GM21619 (cell line): Measurements from ENCODE around the gene ANKRD2.
A peak's percentile ranks its signal among the peaks of the same experiment; 100 is the strongest.
"Not testable (repeated sequence)": the region's sequence is repeated elsewhere in the genome, so short reads cannot be mapped to it uniquely, and the experiment has no call there.

Experiments used
- ATAC-seq: cut with Tn5 transposase; IDR thresholded peaks from one replicate; pipeline ENCODE4 v1.9.1; 2021; ENCODE audit not compliant: unreplicated experiment

The ANKRD2 gene

DNA sequence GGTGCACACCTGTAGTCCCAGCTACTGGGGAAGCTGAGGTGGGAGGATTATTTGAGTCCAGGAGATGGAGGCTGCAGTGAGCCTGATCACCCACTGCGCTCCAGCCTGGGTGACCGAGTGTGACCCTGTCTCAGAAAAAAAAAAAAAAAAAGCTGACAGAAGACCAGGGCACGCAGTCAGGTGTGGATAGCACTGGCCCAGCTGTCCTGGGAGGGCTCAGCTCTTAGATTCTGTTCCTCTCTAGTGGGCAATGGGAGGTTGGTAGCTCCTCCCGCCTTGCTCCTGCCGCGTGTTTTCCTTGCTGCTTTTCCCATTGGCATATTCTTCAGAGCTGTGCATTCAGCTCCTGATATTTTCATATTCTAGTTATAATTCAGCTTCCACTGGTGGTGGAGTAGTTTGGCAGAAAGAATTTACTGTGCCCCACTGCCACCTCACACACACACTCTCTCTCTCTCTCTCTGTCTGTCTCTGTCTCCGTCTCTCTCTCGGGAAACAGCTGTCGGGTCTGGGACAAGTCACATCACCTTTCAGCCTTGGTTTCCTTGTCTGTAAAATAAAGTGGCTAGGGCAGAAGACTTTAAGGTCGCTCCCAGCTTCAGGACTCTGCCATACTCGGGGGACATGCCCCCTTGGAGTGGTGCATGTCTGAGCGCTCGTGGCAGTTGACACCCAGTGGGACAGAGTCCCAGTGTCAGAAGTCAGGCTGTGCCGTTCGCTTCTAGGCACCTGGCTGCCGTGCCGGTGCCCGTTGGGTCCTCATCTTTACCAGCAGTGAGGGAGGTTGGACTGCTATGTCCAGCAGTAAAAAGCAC, 25.9 kb upstream of the ANKRD2 start:
- ATAC-seq, result no peak

DNA sequence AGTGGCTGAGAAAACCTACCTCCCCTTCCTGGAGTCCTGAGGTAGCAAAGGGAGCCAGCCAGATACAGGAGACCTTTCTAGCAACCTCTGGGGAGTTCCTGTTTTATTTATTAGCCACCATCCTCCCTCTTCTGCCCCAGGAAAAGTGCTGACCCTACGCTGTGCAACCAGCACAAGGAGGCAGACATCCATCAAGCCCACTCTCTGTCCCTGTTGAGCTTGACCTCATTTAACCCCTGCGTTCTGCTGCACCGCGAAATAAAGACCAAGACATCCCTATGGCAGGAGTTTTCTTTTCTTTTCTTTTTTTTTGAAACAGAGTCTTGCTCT, 25.3 kb upstream of the ANKRD2 start:
- ATAC-seq, result no peak

DNA sequence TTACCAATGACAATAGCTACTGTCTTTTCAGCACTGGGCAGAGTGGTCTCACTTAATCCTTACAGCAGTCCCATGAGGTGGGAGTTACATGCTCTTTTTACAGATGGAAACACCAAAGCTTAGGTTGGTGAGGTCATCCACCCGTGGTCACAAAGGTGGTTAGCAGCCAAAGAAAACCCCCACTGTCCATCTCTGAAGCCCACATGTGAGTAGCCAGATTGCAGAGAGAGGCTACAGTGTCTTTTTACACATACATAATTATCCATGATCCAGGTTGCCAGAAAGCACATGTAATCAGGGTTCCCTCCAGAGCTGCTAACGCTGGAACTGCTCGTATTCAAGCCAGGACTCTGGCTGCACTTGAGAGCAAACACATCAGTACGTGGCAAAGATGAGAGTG, 24.6 kb upstream of the ANKRD2 start:
- ATAC-seq, result no peak

DNA sequence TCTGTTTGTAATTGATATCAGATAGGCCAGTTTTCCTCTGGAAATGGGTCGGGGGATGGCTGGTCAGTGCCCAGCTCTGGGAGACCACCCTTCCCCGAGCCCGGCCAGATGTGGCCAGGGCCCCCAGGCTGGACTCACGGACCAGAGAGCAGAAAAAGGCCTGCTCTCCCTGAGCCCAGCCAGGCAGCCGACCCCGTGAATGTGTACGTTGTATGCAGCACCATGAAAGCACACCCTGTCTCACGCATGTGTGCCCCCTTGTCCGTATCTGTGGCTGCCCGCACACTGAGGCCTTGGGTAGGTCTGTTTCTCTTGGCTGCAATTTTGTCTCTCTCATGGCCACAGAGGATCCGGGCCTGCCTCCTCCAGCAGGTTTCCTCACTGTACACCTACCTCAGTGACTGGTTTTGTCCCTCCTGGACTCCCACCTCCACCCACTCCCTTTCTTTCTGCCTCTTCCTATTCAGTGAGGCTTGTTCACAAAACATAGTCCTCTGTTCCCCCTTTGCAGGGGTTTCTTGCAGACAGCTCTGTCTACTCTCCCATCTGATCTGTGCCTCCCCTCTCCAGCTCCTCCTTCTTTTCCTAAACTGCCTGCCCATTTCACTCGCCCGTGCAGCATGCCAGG, 23.6 kb upstream of the ANKRD2 start:
- ATAC-seq, result no peak

DNA sequence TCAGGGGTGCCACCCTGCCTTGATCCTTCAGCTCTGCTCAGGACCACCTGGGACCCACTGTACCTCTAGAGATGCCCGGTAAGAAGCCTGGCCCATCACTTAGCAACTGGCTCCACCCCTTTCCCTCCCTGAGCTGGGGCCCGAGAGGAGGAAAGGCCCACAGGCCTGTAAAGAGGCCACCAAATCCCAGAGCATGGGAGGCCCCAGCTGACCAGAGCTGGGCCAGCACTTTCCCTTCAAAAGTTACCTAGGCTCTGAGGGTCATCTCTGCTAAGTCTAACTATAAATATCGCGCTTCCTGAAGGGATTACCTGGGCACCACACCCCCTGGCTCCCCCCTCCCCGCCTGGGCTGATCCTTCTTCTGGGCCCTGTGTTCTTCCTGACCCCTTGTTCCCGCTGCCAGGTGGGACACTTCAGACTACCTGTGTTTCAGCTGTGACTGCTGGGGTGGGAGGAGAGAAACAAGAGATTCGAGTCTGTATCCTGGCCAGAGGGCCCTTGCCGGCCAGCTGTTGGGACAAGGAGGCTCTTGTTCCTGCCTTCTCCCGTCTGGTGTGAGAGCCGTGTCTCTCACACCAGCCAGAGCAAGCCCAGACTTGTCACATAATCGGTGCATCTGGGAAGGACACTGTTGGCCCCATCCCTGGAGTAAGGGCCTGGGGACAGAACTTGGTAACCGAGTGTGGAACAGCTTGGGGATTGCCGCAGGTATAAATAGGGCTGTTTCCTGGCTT, 22.8 kb upstream of the ANKRD2 start:
- ATAC-seq, result no peak

DNA sequence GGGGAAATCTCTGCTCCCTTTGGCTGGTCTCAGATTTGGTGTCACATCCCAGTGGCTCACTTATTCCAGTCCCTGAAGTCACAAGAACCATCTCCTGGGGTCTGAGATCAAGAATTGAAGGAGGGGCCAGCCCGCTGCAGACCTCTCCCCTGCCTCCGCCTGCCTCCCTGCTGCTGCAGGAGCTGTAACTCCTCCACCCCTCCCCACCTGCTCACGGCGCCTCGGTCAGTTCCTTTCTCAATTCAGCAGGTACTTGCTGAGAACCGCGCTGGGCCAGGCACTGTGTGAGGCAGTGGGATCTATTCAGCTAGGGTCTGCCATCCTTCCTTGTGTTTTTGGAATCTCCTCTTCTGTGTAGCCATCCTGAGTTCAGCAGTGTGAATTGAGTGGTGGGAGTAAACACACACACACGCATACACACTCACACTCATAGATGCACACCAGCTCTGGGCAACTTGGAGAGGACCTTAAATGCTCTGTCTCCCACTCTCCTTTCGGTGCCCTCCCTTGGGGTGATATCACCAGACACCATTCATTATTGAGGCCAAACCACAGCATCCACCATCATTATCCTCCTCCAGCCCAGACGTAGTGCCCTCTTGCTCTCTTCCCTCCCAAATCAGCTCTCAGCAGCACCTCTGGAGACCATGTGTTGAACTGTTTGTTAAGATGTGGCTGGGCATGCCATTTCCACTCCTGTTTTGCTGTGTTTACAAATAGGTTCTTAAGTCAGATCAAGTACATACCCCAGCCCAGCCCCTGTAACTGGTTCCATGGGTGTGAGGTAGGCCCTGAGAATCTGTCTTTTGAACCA, 22.0 kb upstream of the ANKRD2 start:
- no peak for ATAC-seq

DNA sequence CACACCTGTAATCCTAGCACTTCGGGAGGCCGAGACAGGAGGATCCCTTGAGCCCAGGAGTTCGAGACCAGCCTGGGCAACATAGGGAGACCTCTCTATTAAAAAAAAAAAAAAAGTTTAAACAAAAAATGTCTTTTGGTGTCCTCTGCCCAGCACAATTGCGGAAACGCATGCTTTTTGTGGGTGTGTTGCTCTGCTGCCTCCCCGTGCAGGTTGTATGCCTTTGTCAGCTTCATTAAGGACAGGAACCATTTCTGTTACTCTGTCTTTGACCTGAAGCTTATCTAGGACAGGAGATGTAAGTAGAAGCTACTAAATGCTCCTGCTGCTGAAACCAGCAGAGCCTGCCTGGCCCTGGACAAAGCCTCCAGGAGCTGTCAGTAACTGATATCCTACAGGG, 21.3 kb upstream of the ANKRD2 start:
- ATAC-seq, result no peak

DNA sequence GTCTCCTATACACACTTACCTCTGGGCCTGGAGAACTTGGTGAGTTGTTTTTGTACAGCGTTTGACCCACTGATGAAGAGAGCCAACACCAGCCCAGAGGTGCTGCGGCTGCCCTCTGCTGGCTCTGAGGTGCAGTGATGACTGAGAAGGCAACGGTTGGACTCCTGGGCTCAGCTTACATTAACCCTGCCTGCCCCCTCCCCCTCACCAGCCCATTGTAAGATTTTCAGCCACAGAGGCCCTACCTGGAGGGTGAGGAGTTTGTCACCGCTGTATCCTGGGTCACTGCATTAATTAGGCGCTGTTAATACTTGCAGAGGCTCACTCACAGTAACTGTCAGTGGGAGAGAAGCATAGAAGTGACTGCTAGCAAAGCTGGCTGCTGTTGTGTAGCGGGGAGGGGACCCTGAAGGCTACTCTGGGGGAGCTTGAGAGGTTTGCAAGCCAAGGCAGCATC, 19.0 kb upstream of the ANKRD2 start:
- peak; percentile 60 for ATAC-seq

DNA sequence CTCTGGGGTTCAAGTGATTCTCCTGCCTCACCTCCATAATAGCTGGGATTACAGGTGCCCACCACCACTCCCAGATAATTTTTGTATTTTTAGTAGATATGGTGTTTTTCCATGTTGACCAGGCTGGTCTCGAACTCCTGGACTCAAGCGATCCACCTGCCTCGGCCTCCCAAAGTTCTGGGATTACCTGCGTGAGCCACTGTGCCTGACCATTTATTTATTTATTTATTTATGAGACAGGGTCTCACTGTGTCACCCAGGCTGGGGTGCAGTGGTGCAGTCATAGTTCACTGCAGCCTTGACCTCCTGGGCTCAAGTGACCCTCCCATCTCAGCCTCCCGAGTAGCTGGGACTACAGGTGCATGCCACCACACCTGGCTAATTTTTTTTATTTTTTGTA, 18.2 kb upstream of the ANKRD2 start:
- not testable (repeated sequence) for ATAC-seq

DNA sequence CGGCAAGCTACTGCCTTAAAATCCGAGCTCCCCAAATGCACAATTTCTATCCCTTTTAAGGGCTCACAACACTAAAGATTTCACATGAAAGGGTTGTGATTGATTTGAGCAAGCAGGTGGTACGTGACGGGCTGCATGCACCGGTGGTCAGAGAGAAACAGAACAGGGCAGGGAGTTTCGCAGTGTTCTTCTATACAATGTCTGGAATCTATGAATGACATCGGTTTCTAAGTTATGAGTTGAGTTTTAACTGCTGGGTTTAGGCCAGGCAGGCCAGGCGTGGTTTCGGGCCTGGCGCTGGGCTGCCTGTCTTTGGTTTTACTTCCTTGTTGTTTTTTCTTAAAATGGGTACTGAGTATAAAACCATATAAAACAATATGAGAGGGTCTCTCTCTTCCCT, 17.0 kb upstream of the ANKRD2 start:
- not testable (repeated sequence) for ATAC-seq

DNA sequence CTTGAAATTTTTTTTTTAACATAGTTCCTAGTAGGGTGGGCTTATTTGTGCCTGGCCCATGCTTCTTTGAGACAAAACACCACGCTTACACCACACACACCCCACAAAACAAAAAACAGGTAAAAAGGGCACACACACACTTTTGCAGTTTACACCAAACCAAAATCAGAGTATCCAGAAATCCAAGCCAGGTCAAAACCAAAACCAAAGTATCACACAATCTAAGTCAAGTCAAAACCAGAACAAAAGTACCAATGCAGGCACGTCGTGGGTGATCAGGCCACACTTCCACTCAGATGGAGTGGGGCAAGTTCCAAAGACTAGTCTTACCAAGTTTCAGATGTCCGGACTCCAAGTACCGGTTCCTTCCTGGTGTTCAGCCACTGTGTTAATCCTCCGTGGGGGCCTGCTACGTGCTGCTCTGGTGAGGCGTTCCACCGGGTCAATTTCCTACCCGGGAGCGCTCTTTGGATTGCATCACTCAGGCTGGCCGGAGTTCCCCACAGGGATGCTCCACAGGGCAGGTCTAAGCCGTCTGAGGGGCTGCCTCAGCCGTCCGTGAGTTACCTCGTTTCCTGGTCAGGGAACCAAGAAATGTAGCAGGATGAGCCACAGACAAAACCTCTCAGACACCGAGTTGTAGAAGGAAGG, 11.7 kb upstream of the ANKRD2 start:
- not testable (repeated sequence) for ATAC-seq

DNA sequence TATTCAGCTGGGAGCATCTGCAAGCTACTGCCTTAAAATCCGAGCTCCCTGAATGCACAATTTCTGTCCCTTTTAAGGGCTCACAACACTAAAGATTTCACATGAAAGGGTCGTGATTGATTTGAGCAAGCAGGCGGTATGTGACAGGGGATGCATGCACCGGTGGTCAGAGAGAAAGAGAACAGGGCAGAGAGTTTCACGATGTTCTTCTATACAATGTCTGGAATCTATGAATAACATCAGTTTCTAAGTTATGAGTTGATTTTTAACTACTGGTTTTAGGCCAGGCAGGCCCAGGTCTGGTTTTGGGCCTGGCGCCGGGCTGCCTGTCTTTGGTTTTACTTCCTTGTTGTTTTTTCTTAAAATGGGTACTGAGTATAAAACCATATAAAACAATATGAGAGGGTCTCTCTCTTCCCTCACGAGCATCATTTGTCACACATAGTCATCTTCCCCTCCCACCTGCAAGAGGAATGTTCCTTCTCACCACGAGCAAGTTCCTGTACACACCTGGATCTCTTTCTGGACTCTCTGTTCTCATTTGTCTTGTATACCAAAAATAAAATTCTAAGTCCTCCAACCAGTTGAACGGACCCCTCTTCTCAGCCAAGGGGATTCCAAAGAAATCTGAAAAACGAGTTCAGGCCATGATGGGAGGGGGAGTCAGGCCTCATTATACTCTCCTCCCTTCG, 11.0 kb upstream of the ANKRD2 start:
- not testable (repeated sequence) for ATAC-seq

DNA sequence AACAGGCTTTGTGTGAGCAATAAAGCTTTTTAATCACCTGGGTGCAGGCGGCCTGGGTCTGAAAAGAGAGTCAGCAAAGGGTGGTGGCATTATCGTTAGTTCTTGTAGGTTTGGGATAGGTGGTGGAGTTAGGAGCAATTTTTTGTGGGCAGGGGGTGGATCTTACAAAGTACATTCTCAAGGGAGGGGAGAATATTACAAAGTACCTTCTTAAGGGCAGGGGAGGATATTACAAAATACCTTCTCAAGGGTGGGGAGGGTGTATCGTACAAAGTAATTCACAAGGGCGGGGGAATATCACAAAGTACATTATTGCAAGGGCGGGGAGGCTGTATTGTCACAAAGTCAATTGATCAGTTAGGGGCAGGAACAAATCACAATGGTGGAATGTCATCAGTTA, 10.2 kb upstream of the ANKRD2 start:
- ATAC-seq, result not testable (repeated sequence)

DNA sequence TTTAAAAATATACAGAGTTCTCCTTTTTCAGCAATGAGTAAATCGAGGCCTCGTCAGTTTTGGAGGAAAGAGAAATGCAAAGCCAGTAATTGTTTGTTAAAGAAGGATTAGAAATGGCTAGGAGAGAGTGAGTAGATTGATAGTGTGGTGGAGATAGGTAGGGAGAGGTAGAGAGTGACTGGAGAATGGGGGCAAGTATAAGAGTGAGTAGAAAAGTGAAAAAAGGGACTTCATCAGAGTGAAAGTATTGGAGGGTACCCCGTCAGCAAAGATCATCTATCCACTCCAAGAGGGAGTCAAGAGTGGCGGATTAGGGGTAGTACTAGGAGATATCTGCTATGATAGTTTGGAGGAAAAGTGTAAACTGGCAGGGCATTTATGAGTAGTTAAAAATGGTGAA, 9.2 kb upstream of the ANKRD2 start:
- ATAC-seq, result no peak

DNA sequence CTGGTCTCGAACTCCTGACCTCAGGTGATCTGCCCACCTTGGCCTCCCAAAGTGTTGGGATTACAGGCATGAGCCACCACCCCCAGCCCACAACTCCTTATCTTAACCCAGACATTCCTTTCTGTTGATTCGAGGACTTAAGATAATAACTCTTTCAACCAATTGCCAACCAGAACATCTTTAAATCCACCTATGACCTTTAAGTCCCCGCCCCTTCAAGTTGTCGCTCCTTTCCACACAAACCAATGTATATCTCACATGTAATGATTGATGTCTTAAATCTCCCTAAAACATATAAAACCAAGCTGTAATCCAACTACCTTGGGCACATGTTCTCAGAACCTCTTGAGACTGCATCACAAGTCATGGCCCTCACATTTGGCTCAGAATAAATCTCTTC, 7.8 kb upstream of the ANKRD2 start:
- ATAC-seq, result no peak

DNA sequence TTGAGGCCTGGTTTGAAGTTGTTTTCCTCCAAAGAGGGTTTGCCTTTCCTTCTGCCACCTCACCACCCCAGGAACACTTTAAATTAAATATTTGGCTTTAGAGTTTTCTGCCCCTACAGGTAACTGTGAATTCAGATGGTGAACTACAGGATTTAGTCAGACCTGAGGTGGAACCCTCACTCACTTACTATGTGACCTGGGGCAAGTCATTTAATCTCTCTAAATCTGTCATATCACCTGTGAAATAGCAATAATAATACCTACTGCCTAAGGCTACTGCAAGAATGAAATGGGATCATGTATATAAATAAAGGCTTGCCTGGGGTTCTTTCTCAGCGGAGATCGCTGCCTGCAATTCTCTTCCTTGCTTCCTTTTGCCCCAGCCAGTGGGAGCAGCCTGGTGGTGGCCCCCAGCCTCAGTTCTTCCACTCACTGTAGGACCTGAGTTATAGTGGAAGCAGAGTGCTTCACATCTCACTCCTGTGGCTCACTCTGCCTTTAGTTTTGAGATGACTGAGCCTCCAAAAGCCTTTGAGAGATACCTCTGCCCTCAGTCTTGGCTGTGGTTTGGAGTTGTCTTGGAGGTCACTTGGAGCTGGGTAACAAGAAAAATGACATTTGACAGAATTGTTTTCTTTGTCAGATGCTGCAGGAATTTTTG, 6.1 kb upstream of the ANKRD2 start:
- no peak for ATAC-seq

DNA sequence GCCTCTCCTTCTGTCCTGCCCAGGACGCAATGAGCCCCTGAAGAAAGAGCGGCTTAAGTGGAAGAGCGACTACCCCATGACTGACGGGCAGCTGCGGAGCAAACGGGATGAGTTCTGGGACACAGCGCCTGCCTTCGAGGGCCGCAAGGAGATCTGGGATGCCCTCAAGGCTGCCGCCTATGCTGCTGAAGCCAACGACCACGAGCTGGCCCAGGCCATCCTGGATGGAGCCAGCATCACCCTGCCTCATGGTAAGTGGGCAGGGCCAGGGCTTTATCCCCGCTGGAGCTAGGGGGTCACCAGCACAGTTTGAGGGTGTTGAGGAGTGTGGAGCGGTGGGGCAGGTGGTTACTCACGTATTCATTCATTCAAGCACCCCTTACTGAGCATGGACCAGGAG, 4.7 kb upstream of the ANKRD2 start:
- no peak for ATAC-seq

DNA sequence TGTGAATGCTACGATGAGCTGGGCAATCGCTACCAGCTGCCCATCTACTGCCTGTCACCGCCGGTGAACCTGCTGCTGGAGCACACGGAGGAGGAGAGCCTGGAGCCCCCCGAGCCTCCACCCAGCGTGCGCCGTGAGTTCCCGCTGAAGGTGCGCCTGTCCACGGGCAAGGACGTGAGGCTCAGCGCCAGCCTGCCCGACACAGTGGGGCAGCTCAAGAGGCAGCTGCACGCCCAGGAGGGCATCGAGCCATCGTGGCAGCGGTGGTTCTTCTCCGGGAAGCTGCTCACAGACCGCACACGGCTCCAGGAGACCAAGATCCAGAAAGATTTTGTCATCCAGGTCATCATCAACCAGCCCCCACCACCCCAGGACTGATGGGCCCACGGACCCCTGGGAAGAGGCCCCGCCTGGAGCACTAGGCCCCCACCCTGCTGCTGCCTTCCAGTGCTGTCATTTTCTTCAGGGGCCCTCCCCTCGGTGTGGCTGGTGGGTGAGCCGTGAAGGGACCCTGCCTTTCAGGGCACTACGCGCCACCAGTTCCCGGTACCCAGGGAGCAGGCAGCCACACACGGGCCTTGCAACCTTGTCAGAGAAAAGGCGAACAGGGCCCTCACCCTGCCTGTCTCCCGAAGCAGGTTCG, 2.3 kb upstream of the ANKRD2 start:
- ATAC-seq, result no peak

DNA sequence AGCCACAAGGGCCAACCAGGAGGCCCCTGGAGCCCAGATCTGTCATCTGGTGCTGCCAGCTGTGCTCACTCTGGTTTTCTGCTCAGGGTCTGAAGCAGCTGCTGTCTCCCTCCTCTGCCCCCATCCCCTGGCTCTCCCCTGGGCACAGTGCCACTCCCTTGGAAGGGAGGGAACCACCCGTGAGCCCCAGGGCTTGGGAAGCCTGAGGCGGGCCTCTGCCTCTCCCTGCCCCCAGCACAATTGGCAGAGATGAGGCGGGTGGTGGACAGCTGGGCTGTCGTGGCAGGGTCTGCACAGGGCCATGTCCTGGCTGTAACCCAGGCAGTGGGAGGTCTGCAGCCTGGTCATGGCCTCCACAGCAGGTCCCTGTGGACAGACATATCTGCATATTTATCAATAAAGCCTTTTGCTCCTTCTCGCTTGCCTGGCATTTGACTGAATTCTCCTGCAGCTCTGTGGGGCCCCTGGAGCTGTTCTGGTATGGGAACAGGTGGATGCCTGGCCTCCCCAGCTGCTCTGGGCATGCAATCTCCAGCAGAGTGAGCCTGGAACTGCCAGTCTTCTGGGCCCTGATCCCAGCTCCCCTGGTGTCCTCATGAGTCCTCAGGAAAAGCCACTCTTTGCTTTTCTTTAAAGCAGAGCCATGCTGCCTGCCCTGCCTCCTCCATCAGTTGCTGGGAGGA, 1.6 kb upstream of the ANKRD2 start:
- ATAC-seq, result no peak
